PC-9 (cell line): ENCODE data around the gene DNAH12.

Experiments
- EZH2 ChIP-seq: fragments of 200-600 bp; sonication (generic); IDR thresholded peaks from 2 replicates; pipeline ENCODE4 v1.8.0; 2017; ENCODE audit warnings: antibody characterized with exemption, low read depth
- TF ChIP-seq, protein P1 (sequence below): fragments of 200-600 bp; sonication (generic); conservative IDR thresholded peaks from 2 replicates; pipeline ENCODE4 v1.6.1; 2017; ENCODE audit warnings: mixed run types, antibody characterized with exemption, mild to moderate bottlenecking, moderate library complexity

DNA sequence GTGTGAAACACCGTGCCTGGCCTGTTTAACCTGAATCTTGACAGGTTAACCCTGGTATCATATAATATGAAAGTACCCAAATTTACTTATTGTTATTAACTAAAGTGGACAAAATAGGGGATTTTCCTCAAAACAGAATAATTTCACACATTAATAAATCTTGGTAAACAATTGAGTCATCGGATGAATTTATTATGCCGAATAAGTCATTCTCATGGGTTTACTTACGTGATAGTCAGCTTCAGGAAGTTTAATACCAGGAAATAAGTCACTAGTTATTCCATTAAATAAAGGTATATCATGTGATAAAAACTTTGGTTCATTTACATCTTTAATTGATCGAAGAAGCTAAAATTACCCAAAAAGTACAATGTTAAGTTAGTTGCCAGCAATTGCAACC lies 99.7 kb downstream of the DNAH12 start:
- TF ChIP-seq, protein P1, sequence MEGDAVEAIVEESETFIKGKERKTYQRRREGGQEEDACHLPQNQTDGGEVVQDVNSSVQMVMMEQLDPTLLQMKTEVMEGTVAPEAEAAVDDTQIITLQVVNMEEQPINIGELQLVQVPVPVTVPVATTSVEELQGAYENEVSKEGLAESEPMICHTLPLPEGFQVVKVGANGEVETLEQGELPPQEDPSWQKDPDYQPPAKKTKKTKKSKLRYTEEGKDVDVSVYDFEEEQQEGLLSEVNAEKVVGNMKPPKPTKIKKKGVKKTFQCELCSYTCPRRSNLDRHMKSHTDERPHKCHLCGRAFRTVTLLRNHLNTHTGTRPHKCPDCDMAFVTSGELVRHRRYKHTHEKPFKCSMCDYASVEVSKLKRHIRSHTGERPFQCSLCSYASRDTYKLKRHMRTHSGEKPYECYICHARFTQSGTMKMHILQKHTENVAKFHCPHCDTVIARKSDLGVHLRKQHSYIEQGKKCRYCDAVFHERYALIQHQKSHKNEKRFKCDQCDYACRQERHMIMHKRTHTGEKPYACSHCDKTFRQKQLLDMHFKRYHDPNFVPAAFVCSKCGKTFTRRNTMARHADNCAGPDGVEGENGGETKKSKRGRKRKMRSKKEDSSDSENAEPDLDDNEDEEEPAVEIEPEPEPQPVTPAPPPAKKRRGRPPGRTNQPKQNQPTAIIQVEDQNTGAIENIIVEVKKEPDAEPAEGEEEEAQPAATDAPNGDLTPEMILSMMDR, result no peak
- no peak for TF ChIP-seq EZH2
